ENCODE measurements around the gene ACER2.

ACER2 gene

GRCh38 chr9:19470981-19471650 lies 62.3 kb downstream of the ACER2 start:
- Histone ChIP-seq H3K4me1 (ENCODE audit: insufficient read depth, insufficient read length) (peaks cover 2% of the 10 kb centered on the region), H3K27me3 (ENCODE audit: insufficient read depth, insufficient read length) (no peaks in the 10 kb centered on the region), H3K4me3 (ENCODE audit: insufficient read length, low read depth) (no peak overlapping the region), H3K36me3 (ENCODE audit: insufficient read depth, insufficient read length, low read length) (no peaks in the 10 kb centered on the region), H3K9ac (ENCODE audit: insufficient read length, low read depth) (no peak overlapping the region), H3K9me3 (ENCODE audit: insufficient read depth, low read length) (no peaks in the 10 kb centered on the region)
- TF ChIP-seq ZNF274 (IDR thresholded peaks at IDR 0.05; ENCODE audit: low read depth, low read length) = no peak
- no peak for TF ChIP-seq YY1 (IDR thresholded peaks at IDR 0.05; ENCODE audit: insufficient read depth, insufficient read length)
- TF ChIP-seq SUZ12 (IDR thresholded peaks at IDR 0.05; ENCODE audit: extremely low read depth, insufficient read depth, insufficient read length) = no peak
- no peak for DNase-seq (ENCODE audit: low read depth, low spot score)

GRCh38 chr9:19471737-19472648 lies 63.2 kb downstream of the ACER2 start:
- peak; percentile 59 for DNase-seq (ENCODE audit: low read depth, low spot score)
- H3K4me1 ChIP-seq (ENCODE audit: insufficient read depth, insufficient read length) = peaks cover 2% of the 10 kb centered on the region
- no peak overlapping the region for H3K4me3 ChIP-seq (ENCODE audit: insufficient read length, low read depth)
- peak overlapping the region; percentile 52 for H3K9ac ChIP-seq (ENCODE audit: insufficient read length, low read depth)
- no peaks in the 10 kb centered on the region for H3K9me3 ChIP-seq (ENCODE audit: insufficient read depth, low read length)
- H3K27me3 ChIP-seq (ENCODE audit: insufficient read depth, insufficient read length) = no peaks in the 10 kb centered on the region
- no peaks in the 10 kb centered on the region for H3K36me3 ChIP-seq (ENCODE audit: insufficient read depth, insufficient read length, low read length)
- no peak for TF ChIP-seq SUZ12 (IDR thresholded peaks at IDR 0.05; ENCODE audit: extremely low read depth, insufficient read depth, insufficient read length)
- no peak for TF ChIP-seq ZNF274 (IDR thresholded peaks at IDR 0.05; ENCODE audit: low read depth, low read length)
- TF ChIP-seq YY1 (IDR thresholded peaks at IDR 0.05; ENCODE audit: insufficient read depth, insufficient read length) = no peak

GRCh38 chr9:19473605-19474004 lies 64.8 kb downstream of the ACER2 start:
- peaks cover 2% of the 10 kb centered on the region for H3K4me1 ChIP-seq (ENCODE audit: insufficient read depth, insufficient read length)
- H3K9me3 ChIP-seq (ENCODE audit: insufficient read depth, low read length) = no peaks in the 10 kb centered on the region
- TF ChIP-seq ZNF274 (IDR thresholded peaks at IDR 0.05; ENCODE audit: low read depth, low read length) (no peak), SUZ12 (IDR thresholded peaks at IDR 0.05; ENCODE audit: extremely low read depth, insufficient read depth, insufficient read length) (no peak), YY1 (IDR thresholded peaks at IDR 0.05; ENCODE audit: insufficient read depth, insufficient read length) (no peak)
- no peak overlapping the region for H3K9ac ChIP-seq (ENCODE audit: insufficient read length, low read depth)
- no peaks in the 10 kb centered on the region for H3K36me3 ChIP-seq (ENCODE audit: insufficient read depth, insufficient read length, low read length)
- no peak for DNase-seq (ENCODE audit: low read depth, low spot score)
- no peaks in the 10 kb centered on the region for H3K27me3 ChIP-seq (ENCODE audit: insufficient read depth, insufficient read length)
- H3K4me3 ChIP-seq (ENCODE audit: insufficient read length, low read depth) = no peak overlapping the region

GRCh38 chr9:19479874-19480273 lies 71.1 kb downstream of the ACER2 start:
- Histone ChIP-seq H3K9me3 (ENCODE audit: insufficient read depth, low read length) (no peaks in the 10 kb centered on the region), H3K4me3 (ENCODE audit: insufficient read length, low read depth) (no peak overlapping the region), H3K36me3 (ENCODE audit: insufficient read depth, insufficient read length, low read length) (no peaks in the 10 kb centered on the region), H3K9ac (ENCODE audit: insufficient read length, low read depth) (no peak overlapping the region), H3K27me3 (ENCODE audit: insufficient read depth, insufficient read length) (no peaks in the 10 kb centered on the region), H3K4me1 (ENCODE audit: insufficient read depth, insufficient read length) (no peaks in the 10 kb centered on the region)
- no peak for DNase-seq (ENCODE audit: low read depth, low spot score)
- no peak for TF ChIP-seq YY1 (IDR thresholded peaks at IDR 0.05; ENCODE audit: insufficient read depth, insufficient read length)
- TF ChIP-seq SUZ12 (IDR thresholded peaks at IDR 0.05; ENCODE audit: extremely low read depth, insufficient read depth, insufficient read length) = no peak
- no peak for TF ChIP-seq ZNF274 (IDR thresholded peaks at IDR 0.05; ENCODE audit: low read depth, low read length)

- TF ChIP-seq ZNF274 (IDR thresholded peaks at IDR 0.05; ENCODE audit: low read depth, low read length) (no peak), YY1 (IDR thresholded peaks at IDR 0.05; ENCODE audit: insufficient read depth, insufficient read length) (no peak), SUZ12 (IDR thresholded peaks at IDR 0.05; ENCODE audit: extremely low read depth, insufficient read depth, insufficient read length) (no peak)
- Histone ChIP-seq H3K4me3 (ENCODE audit: insufficient read length, low read depth) (no peak overlapping the region), H3K4me1 (ENCODE audit: insufficient read depth, insufficient read length) (no peaks in the 10 kb centered on the region), H3K9me3 (ENCODE audit: insufficient read depth, low read length) (no peaks in the 10 kb centered on the region), H3K9ac (ENCODE audit: insufficient read length, low read depth) (no peak overlapping the region), H3K27me3 (ENCODE audit: insufficient read depth, insufficient read length) (no peaks in the 10 kb centered on the region), H3K36me3 (ENCODE audit: insufficient read depth, insufficient read length, low read length) (no peaks in the 10 kb centered on the region)
- DNase-seq (ENCODE audit: low read depth, low spot score) = no peak
Measured at GRCh38 chr9:19480345-19480744, 71.5 kb downstream of the ACER2 start.

GRCh38 chr9:19481121-19481870 lies 72.5 kb downstream of the ACER2 start:
- no peak overlapping the region for H3K4me3 ChIP-seq (ENCODE audit: insufficient read length, low read depth)
- DNase-seq (ENCODE audit: low read depth, low spot score) = no peak
- no peaks in the 10 kb centered on the region for H3K9me3 ChIP-seq (ENCODE audit: insufficient read depth, low read length)
- no peaks in the 10 kb centered on the region for H3K27me3 ChIP-seq (ENCODE audit: insufficient read depth, insufficient read length)
- no peaks in the 10 kb centered on the region for H3K36me3 ChIP-seq (ENCODE audit: insufficient read depth, insufficient read length, low read length)
- TF ChIP-seq SUZ12 (IDR thresholded peaks at IDR 0.05; ENCODE audit: extremely low read depth, insufficient read depth, insufficient read length) (no peak), ZNF274 (IDR thresholded peaks at IDR 0.05; ENCODE audit: low read depth, low read length) (no peak), YY1 (IDR thresholded peaks at IDR 0.05; ENCODE audit: insufficient read depth, insufficient read length) (no peak)
- H3K9ac ChIP-seq (ENCODE audit: insufficient read length, low read depth) = no peak overlapping the region
- H3K4me1 ChIP-seq (ENCODE audit: insufficient read depth, insufficient read length) = no peaks in the 10 kb centered on the region

All from NT2/D1 (cell line).